ENCODE results near the gene GPX2.

DNA sequence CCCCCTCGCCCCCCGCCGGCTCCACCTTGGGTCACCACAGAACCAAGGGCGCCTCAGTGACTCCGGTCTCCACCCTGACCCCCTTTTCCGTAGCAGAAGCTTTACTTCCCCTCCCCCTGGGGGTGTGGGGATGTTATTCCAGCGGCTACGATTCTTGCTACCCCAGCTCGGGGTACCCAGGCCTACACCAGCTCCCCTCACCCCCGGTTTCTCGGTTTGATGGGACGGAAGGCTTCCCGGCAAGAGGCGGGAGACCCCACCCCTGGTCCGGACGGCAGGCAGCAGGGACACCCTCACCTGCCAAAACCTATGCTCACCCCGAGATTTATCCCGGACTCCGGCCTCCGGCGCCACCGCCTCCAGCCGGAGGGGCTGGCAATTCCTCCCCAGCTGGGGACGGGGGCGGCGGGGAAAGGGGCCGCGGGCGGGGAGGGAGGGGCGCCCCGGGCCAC lies 29.0 kb upstream of the GPX2 start:
- TF ChIP-seq, protein P1, sequence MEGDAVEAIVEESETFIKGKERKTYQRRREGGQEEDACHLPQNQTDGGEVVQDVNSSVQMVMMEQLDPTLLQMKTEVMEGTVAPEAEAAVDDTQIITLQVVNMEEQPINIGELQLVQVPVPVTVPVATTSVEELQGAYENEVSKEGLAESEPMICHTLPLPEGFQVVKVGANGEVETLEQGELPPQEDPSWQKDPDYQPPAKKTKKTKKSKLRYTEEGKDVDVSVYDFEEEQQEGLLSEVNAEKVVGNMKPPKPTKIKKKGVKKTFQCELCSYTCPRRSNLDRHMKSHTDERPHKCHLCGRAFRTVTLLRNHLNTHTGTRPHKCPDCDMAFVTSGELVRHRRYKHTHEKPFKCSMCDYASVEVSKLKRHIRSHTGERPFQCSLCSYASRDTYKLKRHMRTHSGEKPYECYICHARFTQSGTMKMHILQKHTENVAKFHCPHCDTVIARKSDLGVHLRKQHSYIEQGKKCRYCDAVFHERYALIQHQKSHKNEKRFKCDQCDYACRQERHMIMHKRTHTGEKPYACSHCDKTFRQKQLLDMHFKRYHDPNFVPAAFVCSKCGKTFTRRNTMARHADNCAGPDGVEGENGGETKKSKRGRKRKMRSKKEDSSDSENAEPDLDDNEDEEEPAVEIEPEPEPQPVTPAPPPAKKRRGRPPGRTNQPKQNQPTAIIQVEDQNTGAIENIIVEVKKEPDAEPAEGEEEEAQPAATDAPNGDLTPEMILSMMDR (IDR thresholded peaks at IDR 0.05; ENCODE audit: insufficient read depth, low read depth, low read length): no peak
- TF ChIP-seq EZH2 (IDR thresholded peaks at IDR 0.05; ENCODE audit: insufficient read depth, low read length): no peak
